Measurements from ENCODE around the gene SLC16A11. TPM values are rescaled to one million over a fixed set of nuclear protein-coding genes. Genes with fewer than 3 reads are reported as not detected.
"Not testable (repeated sequence)": the region's sequence is repeated elsewhere in the genome, so short reads cannot be mapped to it uniquely, and the experiment has no call there.

SLC16A11 gene
- total RNA-seq (1 to 10 TPM; 5.5 to 7.5 TPM), polyA plus RNA-seq (1 to 10 TPM; 1.9 to 8.9 TPM)
- long read RNA-seq, donor 1: 0 reads
- long read RNA-seq, donor 2: 0 reads
- long read RNA-seq, donor 3: 0 reads
- long read RNA-seq, donor 4: 0 reads
- long read RNA-seq, donor 5: 0 reads

GRCh38 chr17:7043497-7044198 lies at the start of gene SLC16A11:
Gene SLC16A11, minus strand, starts transcription at chr17:7044092. Its CDS starts 579 bp downstream, at chr17:7043513.
- Histone ChIP-seq H3K4me1 (ENCODE audit: control insufficient read depth in 5 of 5, insufficient read depth in 5 of 5, low read length in 5 of 5) (peaks cover 0 to 28% (median 12%) of the 10 kb centered on the region in 5 donors), H3K4me3 (peak within 1 kb of the TSS; percentile 37), H3K27ac (ENCODE audit: low read depth in 1 of 2, low read length in 1 of 2) (peak within 1 kb of the TSS in 1 of 2 donors; percentile 76), H3K9me3 (ENCODE audit: control insufficient read depth in 4 of 4, insufficient read depth in 3 of 4, low read length in 3 of 4) (no peaks in the 10 kb centered on the region), H3K9ac (ENCODE audit: insufficient read depth in 1 of 2, low read length in 2 of 2) (no peak within 1 kb of the TSS), H3K27me3 (ENCODE audit: control insufficient read depth in 3 of 3, insufficient read depth in 3 of 3, low read length in 2 of 3) (peaks cover 0 to 37% (median 25%) of the 10 kb centered on the region in 3 donors), H3K36me3 (ENCODE audit: control insufficient read depth in 4 of 4, insufficient read depth in 4 of 4, low read length in 4 of 4) (no peaks in the 10 kb centered on the region)
- no peak for TF ChIP-seq CTCF (IDR thresholded peaks at IDR 0.05; ENCODE audit: control extremely low read depth, extremely low read depth)
- DNase-seq: peak in 2 of 3 donors; percentile 61 to 66
- ATAC-seq (ENCODE audit: insufficient read depth, low FRiP score): peak; percentile 21
- WGBS, 2 donors: 2 to 6% methylated on average over 53 to 58 of the region's 58 CpGs

- not testable (repeated sequence) for H3K27me3 ChIP-seq (ENCODE audit: control insufficient read depth in 3 of 3, insufficient read depth in 3 of 3, low read length in 2 of 3); H3K4me1 ChIP-seq (ENCODE audit: control insufficient read depth in 5 of 5, insufficient read depth in 5 of 5, low read length in 5 of 5); H3K9me3 ChIP-seq (ENCODE audit: control insufficient read depth in 4 of 4, insufficient read depth in 3 of 4, low read length in 3 of 4); H3K4me3 ChIP-seq; H3K27ac ChIP-seq (ENCODE audit: low read depth in 1 of 2, low read length in 1 of 2); H3K36me3 ChIP-seq (ENCODE audit: control insufficient read depth in 4 of 4, insufficient read depth in 4 of 4, low read length in 4 of 4); H3K9ac ChIP-seq (ENCODE audit: insufficient read depth in 1 of 2, low read length in 2 of 2); ATAC-seq (ENCODE audit: insufficient read depth, low FRiP score); DNase-seq
- 67 to 83% methylated on average over 20 to 23 of the region's 28 CpGs for WGBS, 2 donors
These were observed 47.6 kb upstream of the SLC16A11 start for GRCh38 chr17:7091311-7092005.

GRCh38 chr17:7089570-7089969 lies 45.7 kb upstream of the SLC16A11 start:
- not testable (repeated sequence) for H3K36me3 ChIP-seq (ENCODE audit: control insufficient read depth in 4 of 4, insufficient read depth in 4 of 4, low read length in 4 of 4); H3K27ac ChIP-seq (ENCODE audit: low read depth in 1 of 2, low read length in 1 of 2); H3K9me3 ChIP-seq (ENCODE audit: control insufficient read depth in 4 of 4, insufficient read depth in 3 of 4, low read length in 3 of 4); H3K27me3 ChIP-seq (ENCODE audit: control insufficient read depth in 3 of 3, insufficient read depth in 3 of 3, low read length in 2 of 3); H3K4me3 ChIP-seq; ATAC-seq (ENCODE audit: insufficient read depth, low FRiP score); DNase-seq; H3K4me1 ChIP-seq (ENCODE audit: control insufficient read depth in 5 of 5, insufficient read depth in 5 of 5, low read length in 5 of 5); H3K9ac ChIP-seq (ENCODE audit: insufficient read depth in 1 of 2, low read length in 2 of 2)
- WGBS, 2 donors: 93 to 94% methylated on average over 6 of the region's 6 CpGs

GRCh38 chr17:7088442-7088841 lies 44.5 kb upstream of the SLC16A11 start:
- WGBS, 2 donors: 67 to 75% methylated on average over 4 of the region's 4 CpGs
- not testable (repeated sequence) for DNase-seq; H3K27me3 ChIP-seq (ENCODE audit: control insufficient read depth in 3 of 3, insufficient read depth in 3 of 3, low read length in 2 of 3); H3K4me1 ChIP-seq (ENCODE audit: control insufficient read depth in 5 of 5, insufficient read depth in 5 of 5, low read length in 5 of 5); H3K4me3 ChIP-seq; H3K27ac ChIP-seq (ENCODE audit: low read depth in 1 of 2, low read length in 1 of 2); H3K9ac ChIP-seq (ENCODE audit: insufficient read depth in 1 of 2, low read length in 2 of 2); ATAC-seq (ENCODE audit: insufficient read depth, low FRiP score); H3K36me3 ChIP-seq (ENCODE audit: control insufficient read depth in 4 of 4, insufficient read depth in 4 of 4, low read length in 4 of 4); H3K9me3 ChIP-seq (ENCODE audit: control insufficient read depth in 4 of 4, insufficient read depth in 3 of 4, low read length in 3 of 4)

GRCh38 chr17:7084088-7084487 lies 40.2 kb upstream of the SLC16A11 start:
- no peaks in the 10 kb centered on the region for H3K27me3 ChIP-seq (ENCODE audit: control insufficient read depth in 3 of 3, insufficient read depth in 3 of 3, low read length in 2 of 3)
- no peak for TF ChIP-seq CTCF (IDR thresholded peaks at IDR 0.05; ENCODE audit: control extremely low read depth, extremely low read depth)
- no peak overlapping the region for H3K4me3 ChIP-seq
- H3K9ac ChIP-seq (ENCODE audit: insufficient read depth in 1 of 2, low read length in 2 of 2): no peak overlapping the region
- 25 to 27% methylated on average over 7 of the region's 7 CpGs for WGBS, 2 donors
- no peak for ATAC-seq (ENCODE audit: insufficient read depth, low FRiP score)
- H3K4me1 ChIP-seq (ENCODE audit: control insufficient read depth in 5 of 5, insufficient read depth in 5 of 5, low read length in 5 of 5): peaks cover 0 to 4% (median 0%) of the 10 kb centered on the region in 5 donors
- H3K27ac ChIP-seq (ENCODE audit: low read depth in 1 of 2, low read length in 1 of 2): no peak overlapping the region
- DNase-seq: peak in 2 of 3 donors; percentile 2 to 13
- no peaks in the 10 kb centered on the region for H3K36me3 ChIP-seq (ENCODE audit: control insufficient read depth in 4 of 4, insufficient read depth in 4 of 4, low read length in 4 of 4)
- H3K9me3 ChIP-seq (ENCODE audit: control insufficient read depth in 4 of 4, insufficient read depth in 3 of 4, low read length in 3 of 4): no peaks in the 10 kb centered on the region
